C4-2B (cell line): Measurements from ENCODE around the gene BCL10.

ENCODE experiments used
- CTCF ChIP-seq: fragments of 450-650 bp; conservative IDR thresholded peaks from 2 replicates; pipeline ENCODE4 v1.5.1; 2017; ENCODE audit warnings: mild to moderate bottlenecking
- ZFX ChIP-seq: fragments of 450-650 bp; IDR thresholded peaks from 2 replicates; pipeline ENCODE4 v1.6.1; 2017

DNA sequence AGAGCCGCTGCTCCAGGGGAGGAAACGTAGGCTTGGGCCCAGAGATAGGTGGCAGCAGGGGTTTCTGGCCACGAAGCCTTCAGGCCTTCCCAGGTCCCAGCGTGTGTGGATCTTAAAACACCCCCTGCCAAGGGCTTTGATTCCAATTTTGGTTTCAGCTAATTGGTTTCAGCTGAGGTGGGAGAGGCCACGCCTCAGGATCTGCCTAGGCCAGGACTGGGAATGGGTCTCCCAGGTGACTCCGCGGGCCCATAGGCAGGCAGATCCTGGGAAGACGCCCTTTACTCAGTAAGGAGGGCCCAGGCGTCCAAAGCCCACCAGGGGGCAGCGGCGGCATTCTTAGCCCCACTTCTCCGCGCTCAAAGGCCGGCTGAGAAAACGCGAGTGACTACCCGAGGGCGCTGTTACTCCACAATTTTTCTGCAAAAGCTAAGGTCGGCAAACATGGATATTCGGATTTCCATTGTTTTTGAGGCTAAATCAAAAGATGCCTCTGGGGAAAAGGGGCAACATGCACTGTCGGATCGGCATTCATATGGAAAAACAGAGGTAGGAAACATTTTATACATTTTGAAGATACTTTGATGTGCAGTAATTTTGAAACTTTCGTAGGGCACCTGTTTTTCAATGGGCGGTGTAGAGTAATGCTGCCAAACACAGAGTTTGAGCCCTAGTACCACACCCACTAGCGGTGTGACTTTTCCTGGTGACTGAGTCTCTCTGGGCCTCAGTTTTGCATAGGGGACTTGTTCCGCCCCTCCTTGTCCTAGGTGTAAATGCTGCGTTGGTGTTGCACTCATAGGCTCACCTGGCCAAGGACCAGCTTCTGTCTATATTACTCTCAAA, 31.8 kb upstream of the BCL10 start:
- peak; percentile 98 for TF ChIP-seq CTCF
- TF ChIP-seq ZFX: no peak
